ENCODE measurements around the gene MCC.

Gene MCC

DNA sequence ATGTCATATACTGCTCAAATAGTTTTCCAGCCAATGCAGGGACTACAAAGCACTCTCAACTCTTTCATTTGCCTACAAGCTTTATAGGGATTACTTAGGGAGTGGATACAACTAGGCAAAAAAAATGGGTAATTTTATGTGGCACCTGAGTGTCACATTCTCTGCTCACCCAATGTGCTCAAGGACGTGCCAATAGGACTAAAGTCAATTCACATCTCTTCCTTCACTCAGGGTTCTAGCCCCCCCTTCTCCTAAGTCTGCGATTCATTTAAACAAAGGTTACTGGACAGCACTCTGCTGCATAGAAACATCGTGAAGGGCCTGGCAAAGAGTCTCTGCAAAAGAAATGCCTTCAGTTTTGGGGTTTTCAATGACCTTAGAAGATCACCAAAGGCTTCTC is 195.8 kb downstream of the MCC start:
- Histone ChIP-seq H3K9me3 (ENCODE audit: control insufficient read depth, insufficient read depth, low read depth, low read length) (no peaks in the 10 kb centered on the region), H3K4me1 (ENCODE audit: control insufficient read depth, insufficient read depth, low read length) (peaks cover 51% of the 10 kb centered on the region), H3K36me3 (ENCODE audit: control insufficient read depth, insufficient read depth, low read length) (peaks cover 6% of the 10 kb centered on the region; the same call in 1 of the 2 replicates), H3K9ac (ENCODE audit: low read length) (peak overlapping the region; percentile 78), H3K27ac (ENCODE audit: low read depth, low read length) (no peak overlapping the region), H3K4me3 (ENCODE audit: low read depth, low read length) (peak overlapping the region; percentile 90), H3K27me3 (ENCODE audit: control insufficient read depth, insufficient read depth, low read length) (no peaks in the 10 kb centered on the region; the same call in 1 of the 2 replicates)

DNA sequence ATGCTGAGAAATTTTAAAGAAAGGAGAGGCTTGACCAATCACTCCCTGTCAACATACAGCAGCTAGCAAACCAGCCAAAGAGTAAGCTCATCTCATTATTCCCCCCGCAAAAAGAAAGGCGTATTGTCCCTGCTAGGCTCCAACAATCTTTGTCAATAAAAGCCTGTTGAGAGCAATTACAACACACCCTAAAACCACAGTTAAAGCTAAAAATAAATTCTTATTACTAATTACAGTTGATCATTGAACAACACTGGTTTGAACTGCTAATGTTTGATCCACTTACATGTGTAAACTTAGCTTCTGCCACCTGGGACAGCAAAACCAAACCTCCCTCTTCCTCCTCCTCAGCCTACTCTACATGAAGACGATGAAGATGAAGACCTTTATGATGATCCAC is 204.7 kb downstream of the MCC start:
- Histone ChIP-seq H3K4me3 (ENCODE audit: low read depth, low read length) (no peak overlapping the region), H3K4me1 (ENCODE audit: control insufficient read depth, insufficient read depth, low read length) (peaks cover 27% of the 10 kb centered on the region), H3K27me3 (ENCODE audit: control insufficient read depth, insufficient read depth, low read length) (no peaks in the 10 kb centered on the region), H3K36me3 (ENCODE audit: control insufficient read depth, insufficient read depth, low read length) (peaks cover 6% of the 10 kb centered on the region; the same call in 1 of the 2 replicates), H3K9ac (ENCODE audit: low read length) (no peak overlapping the region), H3K27ac (ENCODE audit: low read depth, low read length) (no peak overlapping the region), H3K9me3 (ENCODE audit: control insufficient read depth, insufficient read depth, low read depth, low read length) (no peaks in the 10 kb centered on the region)

DNA sequence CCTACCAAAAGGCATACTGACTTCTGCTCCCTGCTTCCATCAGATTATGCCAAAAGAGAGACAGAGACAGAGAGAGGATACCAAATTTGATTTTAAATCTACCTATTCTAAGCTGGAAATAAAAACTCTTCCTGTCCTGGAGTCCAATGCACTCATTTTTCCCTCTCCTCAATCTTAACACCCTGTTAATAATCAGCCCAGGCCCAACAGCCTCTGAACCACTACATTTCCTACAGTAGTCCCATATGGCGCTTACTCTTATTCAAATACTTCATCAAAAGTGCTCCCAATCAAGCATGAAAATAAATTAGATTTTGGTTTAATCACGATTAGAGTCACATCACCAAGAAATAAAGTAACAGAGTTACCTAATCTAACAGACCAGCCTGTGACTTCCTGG is 205.8 kb downstream of the MCC start:
- H3K9ac ChIP-seq (ENCODE audit: low read length): no peak overlapping the region
- H3K27ac ChIP-seq (ENCODE audit: low read depth, low read length): no peak overlapping the region
- H3K4me3 ChIP-seq (ENCODE audit: low read depth, low read length): no peak overlapping the region
- H3K27me3 ChIP-seq (ENCODE audit: control insufficient read depth, insufficient read depth, low read length): no peaks in the 10 kb centered on the region
- no peaks in the 10 kb centered on the region for H3K9me3 ChIP-seq (ENCODE audit: control insufficient read depth, insufficient read depth, low read depth, low read length)
- H3K36me3 ChIP-seq (ENCODE audit: control insufficient read depth, insufficient read depth, low read length): no peaks in the 10 kb centered on the region; the same call in 1 of the 2 replicates
- H3K4me1 ChIP-seq (ENCODE audit: control insufficient read depth, insufficient read depth, low read length): peaks cover 27% of the 10 kb centered on the region

DNA sequence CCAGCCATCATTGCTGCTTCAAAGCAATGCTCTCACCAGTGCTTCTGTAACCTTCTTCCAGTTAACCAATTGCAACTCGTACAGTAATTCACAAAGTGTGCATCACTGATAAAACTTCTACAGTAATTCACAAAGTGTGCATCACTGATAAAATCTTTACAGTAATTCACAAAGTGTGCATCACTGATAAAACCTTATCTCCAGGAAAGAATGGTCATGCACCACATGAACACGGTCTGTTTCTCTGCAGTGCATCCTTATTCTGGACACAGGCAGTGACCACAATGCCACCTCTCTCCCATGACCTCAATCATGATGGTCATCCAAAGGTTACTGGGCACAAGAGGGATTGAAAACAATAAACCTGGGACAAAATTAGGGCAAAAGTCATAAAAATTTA is 207.1 kb downstream of the MCC start:
- Histone ChIP-seq H3K9me3 (ENCODE audit: control insufficient read depth, insufficient read depth, low read depth, low read length) (no peaks in the 10 kb centered on the region), H3K9ac (ENCODE audit: low read length) (no peak overlapping the region), H3K4me3 (ENCODE audit: low read depth, low read length) (no peak overlapping the region), H3K4me1 (ENCODE audit: control insufficient read depth, insufficient read depth, low read length) (peaks cover 31% of the 10 kb centered on the region), H3K27me3 (ENCODE audit: control insufficient read depth, insufficient read depth, low read length) (no peaks in the 10 kb centered on the region), H3K36me3 (ENCODE audit: control insufficient read depth, insufficient read depth, low read length) (no peaks in the 10 kb centered on the region), H3K27ac (ENCODE audit: low read depth, low read length) (no peak overlapping the region)

DNA sequence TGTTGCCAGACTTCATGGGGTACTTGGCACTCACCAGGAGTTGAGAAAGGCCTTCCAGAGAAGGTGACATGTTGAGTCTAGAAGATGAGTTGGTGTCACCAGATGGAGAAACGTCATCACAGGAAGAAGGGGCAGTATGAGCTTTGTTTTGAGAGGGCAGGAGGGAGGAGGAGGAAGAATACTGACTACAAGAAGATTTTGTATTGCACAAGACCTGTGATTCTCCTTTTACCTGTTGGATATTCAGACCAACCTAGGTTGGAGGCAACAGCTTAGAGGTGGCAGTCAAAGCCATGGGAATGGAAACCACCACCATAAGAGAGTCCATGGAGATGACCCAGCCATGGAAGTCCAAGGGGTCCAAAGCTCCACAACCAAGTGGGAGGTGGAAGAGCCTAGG is 207.7 kb downstream of the MCC start:
- peaks cover 37% of the 10 kb centered on the region for H3K4me1 ChIP-seq (ENCODE audit: control insufficient read depth, insufficient read depth, low read length)
- H3K9ac ChIP-seq (ENCODE audit: low read length): no peak overlapping the region
- H3K9me3 ChIP-seq (ENCODE audit: control insufficient read depth, insufficient read depth, low read depth, low read length): no peaks in the 10 kb centered on the region
- no peaks in the 10 kb centered on the region for H3K27me3 ChIP-seq (ENCODE audit: control insufficient read depth, insufficient read depth, low read length)
- no peak overlapping the region for H3K4me3 ChIP-seq (ENCODE audit: low read depth, low read length)
- no peaks in the 10 kb centered on the region for H3K36me3 ChIP-seq (ENCODE audit: control insufficient read depth, insufficient read depth, low read length)
- no peak overlapping the region for H3K27ac ChIP-seq (ENCODE audit: low read depth, low read length)

DNA sequence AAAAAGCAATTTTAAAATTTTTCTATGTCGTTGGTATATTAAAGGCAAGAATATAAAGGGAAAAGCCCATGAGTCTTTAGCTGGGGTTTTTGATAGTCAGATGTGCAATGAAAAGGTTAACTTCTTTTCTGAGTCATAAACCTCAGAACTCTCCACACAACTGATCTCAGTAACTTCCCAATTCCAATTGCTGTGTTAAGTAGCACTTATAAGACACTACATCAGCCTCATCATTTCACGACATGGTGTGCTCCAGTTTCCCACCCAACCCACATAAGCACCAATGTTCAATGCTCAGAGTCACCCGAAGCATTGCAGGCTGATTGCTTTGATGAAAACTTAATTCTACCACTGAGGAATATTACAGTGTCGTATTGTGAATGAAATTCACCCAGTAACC is 209.3 kb downstream of the MCC start:
- H3K27me3 ChIP-seq (ENCODE audit: control insufficient read depth, insufficient read depth, low read length): no peaks in the 10 kb centered on the region
- H3K9ac ChIP-seq (ENCODE audit: low read length): no peak overlapping the region
- H3K4me3 ChIP-seq (ENCODE audit: low read depth, low read length): no peak overlapping the region
- no peaks in the 10 kb centered on the region for H3K36me3 ChIP-seq (ENCODE audit: control insufficient read depth, insufficient read depth, low read length)
- no peaks in the 10 kb centered on the region for H3K9me3 ChIP-seq (ENCODE audit: control insufficient read depth, insufficient read depth, low read depth, low read length)
- H3K4me1 ChIP-seq (ENCODE audit: control insufficient read depth, insufficient read depth, low read length): peaks cover 48% of the 10 kb centered on the region
- no peak overlapping the region for H3K27ac ChIP-seq (ENCODE audit: low read depth, low read length)

DNA sequence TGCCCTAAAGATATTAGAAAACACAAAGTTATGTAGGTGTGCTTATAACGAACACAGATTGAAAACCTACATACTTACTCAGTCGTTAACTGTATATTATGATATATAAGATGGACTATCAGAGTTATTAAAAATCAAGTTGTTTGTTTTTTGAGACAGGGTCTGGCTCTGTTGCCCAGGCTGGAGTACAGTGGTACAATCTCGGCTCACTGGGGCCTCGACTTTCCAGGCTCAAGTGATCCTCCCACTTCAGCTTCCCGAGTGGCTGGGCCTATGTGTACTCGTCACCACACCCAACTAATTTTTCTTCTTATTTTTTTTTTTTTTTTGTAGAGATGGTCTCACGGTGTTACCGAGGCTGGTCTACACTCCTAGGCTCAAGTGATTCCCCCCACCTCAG is 211.8 kb downstream of the MCC start:
- Histone ChIP-seq H3K36me3 (ENCODE audit: control insufficient read depth, insufficient read depth, low read length) (no peaks in the 10 kb centered on the region), H3K9me3 (ENCODE audit: control insufficient read depth, insufficient read depth, low read depth, low read length) (0 out of 2 replicates have a peak, but pooled peaks cover 2% of the 10 kb centered on the region), H3K4me3 (ENCODE audit: low read depth, low read length) (no peak overlapping the region), H3K27me3 (ENCODE audit: control insufficient read depth, insufficient read depth, low read length) (no peaks in the 10 kb centered on the region), H3K27ac (ENCODE audit: low read depth, low read length) (no peak overlapping the region), H3K9ac (ENCODE audit: low read length) (no peak overlapping the region), H3K4me1 (ENCODE audit: control insufficient read depth, insufficient read depth, low read length) (peaks cover 46% of the 10 kb centered on the region)

DNA sequence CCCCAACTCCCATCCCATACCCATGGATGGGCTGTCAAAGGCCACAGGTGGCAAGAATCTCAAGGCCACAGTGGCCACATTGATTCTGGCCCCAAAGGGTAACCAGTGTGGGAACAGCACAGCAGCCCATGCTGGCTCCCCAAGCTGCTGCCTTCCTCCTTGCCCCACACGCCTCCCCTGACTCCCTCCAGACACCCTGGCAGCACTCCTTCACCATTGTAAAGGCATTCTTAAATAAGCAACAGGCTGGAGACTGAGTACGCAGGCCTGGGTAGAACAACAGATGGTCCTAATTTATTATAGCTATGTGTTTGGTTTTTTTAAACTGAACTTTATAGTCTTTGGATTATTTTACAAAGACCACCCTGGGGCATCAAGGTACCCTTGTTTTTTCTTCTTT is 212.3 kb downstream of the MCC start:
- H3K4me3 ChIP-seq (ENCODE audit: low read depth, low read length): no peak overlapping the region
- no peaks in the 10 kb centered on the region for H3K27me3 ChIP-seq (ENCODE audit: control insufficient read depth, insufficient read depth, low read length)
- 0 out of 2 replicates have a peak, but pooled peaks cover 2% of the 10 kb centered on the region for H3K9me3 ChIP-seq (ENCODE audit: control insufficient read depth, insufficient read depth, low read depth, low read length)
- no peak overlapping the region for H3K9ac ChIP-seq (ENCODE audit: low read length)
- peaks cover 48% of the 10 kb centered on the region for H3K4me1 ChIP-seq (ENCODE audit: control insufficient read depth, insufficient read depth, low read length)
- H3K27ac ChIP-seq (ENCODE audit: low read depth, low read length): no peak overlapping the region
- no peaks in the 10 kb centered on the region for H3K36me3 ChIP-seq (ENCODE audit: control insufficient read depth, insufficient read depth, low read length)

DNA sequence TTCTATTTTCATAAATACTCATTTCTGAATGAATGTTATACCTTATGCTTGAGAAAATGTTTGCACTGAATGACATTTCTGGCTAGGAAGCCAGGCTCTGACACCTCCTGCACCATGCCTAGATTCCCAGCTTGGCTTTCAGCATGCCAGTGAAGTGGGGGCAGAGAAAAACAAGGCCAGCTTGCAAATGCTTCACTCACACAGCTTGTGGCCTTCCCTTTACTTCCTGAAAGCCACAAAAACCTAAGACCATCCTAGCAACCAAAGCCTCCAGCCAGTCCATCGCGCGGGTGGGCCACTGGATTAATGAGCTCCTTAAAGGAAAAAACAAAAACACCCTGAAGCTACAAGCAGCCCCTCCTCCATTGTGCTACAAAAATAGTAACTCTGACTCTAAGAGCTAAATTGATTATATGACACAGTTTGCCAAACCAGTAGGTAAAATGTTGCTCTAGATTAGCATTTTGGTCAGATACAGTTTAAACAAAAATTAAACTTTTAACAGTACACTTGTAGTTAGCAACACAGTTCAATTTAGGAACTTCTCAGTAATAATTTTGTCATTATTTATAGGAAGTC is 213.3 kb downstream of the MCC start:
- no peaks in the 10 kb centered on the region for H3K36me3 ChIP-seq (ENCODE audit: control insufficient read depth, insufficient read depth, low read length)
- peaks cover 57% of the 10 kb centered on the region for H3K4me1 ChIP-seq (ENCODE audit: control insufficient read depth, insufficient read depth, low read length)
- H3K27me3 ChIP-seq (ENCODE audit: control insufficient read depth, insufficient read depth, low read length): no peaks in the 10 kb centered on the region
- H3K4me3 ChIP-seq (ENCODE audit: low read depth, low read length): no peak overlapping the region
- 0 out of 2 replicates have a peak, but pooled peaks cover 2% of the 10 kb centered on the region for H3K9me3 ChIP-seq (ENCODE audit: control insufficient read depth, insufficient read depth, low read depth, low read length)
- peak overlapping the region; percentile 53; the same call in 1 of the 2 replicates for H3K27ac ChIP-seq (ENCODE audit: low read depth, low read length)
- no peak overlapping the region for H3K9ac ChIP-seq (ENCODE audit: low read length)

DNA sequence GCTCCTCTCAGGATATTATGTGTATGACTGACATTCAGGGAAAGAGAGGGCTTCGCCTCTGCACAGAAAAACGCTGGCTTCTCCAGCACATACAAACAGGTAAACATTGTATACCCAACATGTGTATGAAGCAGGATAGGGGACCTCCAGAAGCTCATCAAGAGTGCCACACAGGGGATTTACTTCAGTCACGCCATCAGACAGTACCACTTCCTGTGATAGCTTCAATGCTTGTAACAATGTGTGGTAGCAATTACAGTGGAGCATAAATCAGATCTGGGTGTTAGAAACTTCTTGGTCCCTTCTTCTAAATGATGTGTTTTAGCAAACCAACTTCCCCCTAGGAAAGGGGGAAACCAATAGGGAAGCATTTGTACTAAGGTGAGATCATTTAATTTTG is 214.3 kb downstream of the MCC start:
- H3K36me3 ChIP-seq (ENCODE audit: control insufficient read depth, insufficient read depth, low read length): no peaks in the 10 kb centered on the region
- H3K27ac ChIP-seq (ENCODE audit: low read depth, low read length): no peak overlapping the region
- H3K9ac ChIP-seq (ENCODE audit: low read length): no peak overlapping the region
- H3K4me1 ChIP-seq (ENCODE audit: control insufficient read depth, insufficient read depth, low read length): peaks cover 67% of the 10 kb centered on the region
- 0 out of 2 replicates have a peak, but pooled peaks cover 2% of the 10 kb centered on the region for H3K9me3 ChIP-seq (ENCODE audit: control insufficient read depth, insufficient read depth, low read depth, low read length)
- H3K4me3 ChIP-seq (ENCODE audit: low read depth, low read length): no peak overlapping the region
- H3K27me3 ChIP-seq (ENCODE audit: control insufficient read depth, insufficient read depth, low read length): no peaks in the 10 kb centered on the region

DNA sequence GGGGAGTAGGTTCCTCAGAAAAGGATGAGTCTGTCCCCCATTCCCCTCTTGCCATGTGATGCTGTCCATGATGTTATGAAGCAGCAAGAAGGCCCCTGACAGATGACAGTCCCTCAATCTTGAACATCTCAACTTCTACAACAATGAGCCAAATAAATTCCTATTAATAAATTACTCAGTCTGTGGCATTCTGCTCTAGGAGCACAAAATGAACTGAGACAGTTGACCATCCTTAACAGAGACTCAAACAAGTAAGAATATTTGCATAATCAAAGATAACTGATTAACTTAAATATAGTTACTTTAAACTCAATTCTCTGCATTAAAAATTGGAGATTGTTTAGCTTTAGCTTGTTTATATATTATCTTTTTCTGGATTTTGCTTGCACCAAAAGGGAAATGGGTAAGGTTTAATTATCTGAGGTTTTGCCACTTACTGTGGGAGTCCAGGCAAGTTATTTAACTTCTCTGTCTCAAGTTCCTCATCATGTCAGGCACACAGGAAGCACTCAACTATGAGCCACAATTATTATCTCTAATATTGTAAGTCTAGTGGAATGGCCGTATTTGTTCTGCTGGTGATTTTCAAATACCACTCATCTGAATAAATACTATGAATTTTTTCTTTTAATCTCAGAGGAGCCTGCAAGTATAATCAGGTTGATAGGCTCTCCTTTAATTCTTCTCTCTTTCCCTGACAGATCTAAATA is 216.4 kb downstream of the MCC start:
- Histone ChIP-seq H3K27me3 (ENCODE audit: control insufficient read depth, insufficient read depth, low read length) (no peaks in the 10 kb centered on the region), H3K36me3 (ENCODE audit: control insufficient read depth, insufficient read depth, low read length) (no peaks in the 10 kb centered on the region), H3K27ac (ENCODE audit: low read depth, low read length) (no peak overlapping the region), H3K4me1 (ENCODE audit: control insufficient read depth, insufficient read depth, low read length) (peaks cover 86% of the 10 kb centered on the region), H3K9me3 (ENCODE audit: control insufficient read depth, insufficient read depth, low read depth, low read length) (0 out of 2 replicates have a peak, but pooled peaks cover 2% of the 10 kb centered on the region), H3K4me3 (ENCODE audit: low read depth, low read length) (no peak overlapping the region), H3K9ac (ENCODE audit: low read length) (no peak overlapping the region)

All from HUES6 (cell line).